Activated CD8-positive, alpha-beta memory T cell treated with anti-CD3 and anti-CD28 coated beads for 36 hours (primary cell): ENCODE measurements around the gene SMPD3. TPM values are rescaled to one million over a fixed set of nuclear protein-coding genes. Genes with fewer than 3 reads are reported as not detected.

Source experiments
- CTCF ChIA-PET: fragments of 350-600 bp; sonication (Branson Sonifier 250); formaldehyde crosslinking; loops from one replicate; lab custom pipeline; 2021; ENCODE audit warnings: antibody characterized with exemption; lab: Charles Lee
- POLR2A ChIA-PET: fragments of 350-600 bp; sonication (Branson Sonifier 250); formaldehyde crosslinking; loops from one replicate; lab custom pipeline; 2021; ENCODE audit warnings: antibody characterized with exemption; lab: Charles Lee
- total RNA-seq, 2 experiments: library from RNA; stranded (reverse); gene quantifications; one replicate each; pipeline ENCODE4 v1.2.3, GENCODE V29; 2021

The SMPD3 gene
- total RNA-seq, 2 experiments from 2014 or later, result 0.19 TPM

DNA sequence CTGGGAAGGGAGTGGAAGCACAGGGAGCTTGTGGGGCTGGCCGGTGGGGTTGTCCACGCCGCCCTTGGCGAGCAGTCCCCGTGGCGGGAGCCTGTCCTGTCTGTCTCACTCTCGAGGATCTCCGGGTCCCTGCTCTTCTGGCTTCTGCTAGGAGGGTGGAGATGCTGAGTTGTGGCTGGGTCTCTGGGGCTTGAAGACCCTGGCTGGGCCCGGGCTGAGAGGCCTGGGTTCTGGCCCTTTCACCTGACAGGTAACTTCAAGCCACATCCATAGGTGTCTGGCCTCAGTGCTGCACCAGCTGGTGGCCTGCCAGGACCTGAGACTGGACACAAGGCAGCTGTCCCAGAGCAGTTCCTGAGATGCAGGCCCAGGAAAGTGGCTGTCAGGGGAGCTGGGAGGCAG is 90.8 kb downstream of the SMPD3 start:
- ChIA-PET CTCF (interaction anchor here (1.0 to 3.5 kb wide), 4 partner anchors 9 to 163 kb away, joined by 3 to 18 read pairs (median 9); partner anchors contain the start of gene SLC7A6), POLR2A (no interaction called here)

DNA sequence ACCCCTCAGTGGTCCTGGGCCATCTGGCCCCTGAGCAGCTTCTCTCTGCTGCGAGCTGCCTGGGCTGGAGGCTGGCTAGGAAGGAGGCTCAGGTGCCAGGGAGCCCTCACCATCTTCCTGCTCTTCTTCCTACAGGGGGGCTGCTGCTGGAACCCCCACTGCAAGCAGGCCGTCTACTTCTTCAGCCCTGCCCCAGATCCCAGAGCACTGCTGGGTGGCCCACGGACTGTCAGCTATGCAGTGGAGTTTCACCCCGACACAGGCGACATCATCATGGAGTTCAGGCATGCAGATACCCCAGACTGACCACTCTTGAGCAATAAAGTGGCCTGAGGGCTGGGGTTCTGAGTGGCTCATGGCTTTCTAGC is 91.4 kb downstream of the SMPD3 start:
- ChIA-PET POLR2A (no interaction called here), CTCF (interaction anchor here (0.6 to 3.5 kb wide), 8 partner anchors 10 to 327 kb away, joined by 3 to 18 read pairs (median 5); partner anchors contain the start of gene SLC7A6)

- ChIA-PET CTCF (interaction anchor here (0.6 to 3.5 kb wide), 9 partner anchors 11 to 327 kb away, joined by 3 to 18 read pairs (median 5); partner anchors contain the start of gene SLC7A6), POLR2A (no interaction called here)
Measured at GRCh38 chr16:68356249-68356918, 91.9 kb downstream of the SMPD3 start.

GRCh38 chr16:68355447-68356248 is 92.7 kb downstream of the SMPD3 start:
- ChIA-PET POLR2A (no interaction called here), CTCF (interaction anchor here (0.9 to 3.5 kb wide), 8 partner anchors 11 to 165 kb away, joined by 3 to 18 read pairs (median 4); partner anchors contain the start of gene SLC7A6)

DNA sequence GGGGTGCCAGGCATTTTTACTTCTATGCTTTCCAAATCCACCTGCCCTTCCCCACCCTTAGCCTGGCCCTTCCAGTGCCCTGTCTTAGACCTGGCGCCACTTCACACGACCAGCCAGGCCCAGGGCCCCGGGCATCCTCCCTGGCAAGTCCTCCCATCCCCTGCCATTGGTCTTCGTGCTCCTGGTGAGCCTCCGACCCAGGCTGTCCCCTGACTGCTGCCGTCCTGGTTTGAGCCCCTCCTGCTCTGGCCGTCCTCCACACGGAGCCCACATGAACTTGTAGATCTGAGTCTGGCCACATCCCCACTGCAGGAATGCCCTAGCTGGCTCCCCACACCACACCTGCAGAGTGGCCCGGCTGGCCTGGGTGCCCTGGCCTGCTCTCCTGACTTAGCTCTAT is 93.5 kb downstream of the SMPD3 start:
- CTCF ChIA-PET, result interaction anchor here (3.5 kb wide), 1 partner anchor 12 kb away, joined by 18 read pairs; no protein-coding TSS in a partner anchor
- POLR2A ChIA-PET, result no interaction called here

DNA sequence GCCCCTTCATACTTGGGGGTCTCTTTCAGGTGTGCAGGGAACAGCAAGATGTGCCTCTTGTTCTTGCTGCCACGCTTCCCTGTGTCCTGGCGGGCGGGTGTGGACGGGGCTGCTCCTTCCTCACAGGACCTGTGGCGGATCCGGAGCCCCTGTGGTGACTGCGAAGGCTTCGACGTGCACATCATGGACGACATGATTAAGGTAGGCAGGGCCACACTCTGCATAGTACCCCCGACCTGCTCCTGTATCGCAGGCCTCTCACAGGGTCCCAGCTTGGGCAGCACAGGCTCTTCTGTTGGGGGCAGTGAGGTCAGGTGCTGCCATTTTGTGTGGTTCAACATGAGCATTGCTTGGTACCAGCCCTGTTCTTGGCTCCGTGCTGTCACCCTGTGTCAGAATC is 94.9 kb downstream of the SMPD3 start:
- POLR2A ChIA-PET, result no interaction called here

DNA sequence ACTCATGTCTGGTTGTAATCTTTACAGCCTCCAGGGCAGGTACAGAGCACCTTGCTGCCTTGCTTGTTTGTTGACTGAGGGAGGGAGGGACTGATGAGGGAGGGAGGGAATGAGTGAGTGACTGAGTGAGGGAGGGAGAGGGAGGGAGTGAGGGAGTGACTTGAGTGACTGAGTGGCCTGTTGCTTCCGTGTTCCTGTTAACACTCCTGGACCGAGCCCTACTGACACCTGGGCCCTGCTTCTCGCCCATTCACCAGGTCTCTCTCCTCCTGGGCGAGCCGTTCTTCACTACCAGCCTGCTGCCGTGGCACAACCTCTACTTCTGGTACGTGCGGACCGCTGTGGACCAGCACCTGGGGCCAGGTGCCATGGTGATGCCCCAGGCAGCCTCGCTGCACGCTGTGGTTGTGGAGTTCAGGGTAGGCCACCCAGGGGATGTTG is 96.3 kb downstream of the SMPD3 start:
- POLR2A ChIA-PET, result no interaction called here
- CTCF ChIA-PET, result no interaction called here

More for the DNA sequence above, 94.9 kb downstream of the SMPD3 start:
- CTCF ChIA-PET, result interaction anchor here (1.5 kb wide), 1 partner anchor 92 kb away, joined by 4 read pairs; no protein-coding TSS in a partner anchor

- POLR2A ChIA-PET, result no interaction called here
- CTCF ChIA-PET, result no interaction called here
Measured at GRCh38 chr16:68351463-68351862, 96.8 kb downstream of the SMPD3 start.

GRCh38 chr16:68350813-68351350 is 97.4 kb downstream of the SMPD3 start:
- ChIA-PET CTCF (no interaction called here), POLR2A (no interaction called here)

GRCh38 chr16:68349838-68350410 is 98.4 kb downstream of the SMPD3 start:
- CTCF ChIA-PET, result no interaction called here

DNA sequence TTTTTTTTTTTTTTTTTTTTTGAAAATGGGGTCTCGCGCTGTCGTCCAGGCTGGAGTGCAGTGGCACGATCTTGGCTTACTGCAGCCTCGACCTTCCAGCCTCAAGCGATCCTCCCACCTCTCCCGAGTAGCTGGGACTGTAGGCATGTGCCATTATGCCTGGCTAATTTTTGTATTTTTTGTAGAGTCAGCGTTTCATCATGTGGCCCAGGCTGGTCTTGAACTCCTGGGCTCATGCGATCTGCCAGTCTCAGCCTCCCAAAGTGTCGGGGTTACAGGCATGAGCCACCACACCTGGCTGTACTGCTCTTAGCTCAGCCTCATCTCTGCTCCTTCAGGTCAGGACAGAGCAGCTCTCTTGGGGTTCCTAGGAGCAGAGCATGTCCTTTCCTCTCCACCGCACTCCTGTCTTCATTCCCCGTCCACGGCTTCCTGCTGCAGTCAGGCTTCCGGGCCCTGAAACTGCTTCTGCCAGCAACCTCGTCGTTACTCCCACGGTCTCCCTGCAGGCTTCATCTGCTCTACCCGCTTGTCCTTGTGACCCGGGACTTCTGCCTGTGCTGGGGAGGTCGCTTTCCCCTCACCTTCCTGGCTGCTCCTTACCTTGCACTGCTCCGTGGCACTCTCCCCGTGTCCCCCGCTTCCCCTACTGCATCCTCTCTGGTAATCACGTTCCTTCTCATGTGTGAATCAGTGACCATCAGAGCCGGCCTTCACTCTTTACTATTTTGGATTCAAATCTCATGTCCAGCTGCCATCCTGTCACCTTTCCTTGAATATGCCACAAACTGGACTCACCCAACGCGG is 99.5 kb downstream of the SMPD3 start:
- ChIA-PET POLR2A (interaction anchor here (0.6 kb wide), 1 partner anchor 781 kb away, joined by 3 read pairs; no protein-coding TSS in a partner anchor), CTCF (no interaction called here)

More at GRCh38 chr16:68349838-68350410, 98.4 kb downstream of the SMPD3 start:
- POLR2A ChIA-PET, result interaction anchor here (0.5 to 0.6 kb wide), 2 partner anchors 111 to 780 kb away, joined by 3 to 4 read pairs; no protein-coding TSS in a partner anchor

GRCh38 chr16:68347605-68348004 is 100.7 kb downstream of the SMPD3 start:
- ChIA-PET POLR2A (interaction anchor here (0.5 kb wide), 1 partner anchor 250 kb away, joined by 6 read pairs; no protein-coding TSS in a partner anchor), CTCF (no interaction called here)

DNA sequence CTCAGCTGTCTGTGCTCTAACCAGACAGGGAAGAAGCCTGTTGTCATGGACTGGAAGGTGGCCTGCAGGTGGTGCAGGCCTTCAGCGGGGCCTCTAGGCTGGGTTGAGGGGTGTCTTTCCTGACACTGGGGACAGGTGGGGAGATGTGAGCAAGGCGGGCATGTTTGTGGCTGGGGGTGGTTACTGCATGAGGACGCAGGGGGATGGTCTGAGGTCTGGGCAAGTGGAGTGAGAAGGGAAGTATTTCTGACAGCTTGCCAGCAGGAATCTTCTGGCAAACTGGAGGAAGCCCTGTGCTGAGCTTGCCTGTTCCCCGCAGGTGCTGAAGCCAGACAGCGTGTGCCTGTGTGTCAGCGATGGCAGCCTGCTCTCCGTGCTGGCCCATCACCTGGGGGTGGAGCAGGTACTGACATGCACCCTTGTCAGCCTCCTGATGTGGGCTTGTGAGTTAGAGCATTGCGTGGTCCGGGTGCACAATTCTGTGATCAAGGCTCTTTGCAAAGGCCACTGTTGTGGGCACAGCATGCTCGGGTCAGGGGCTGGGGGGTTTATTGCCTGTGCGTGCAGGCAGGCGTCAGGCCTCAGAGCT is 101.3 kb downstream of the SMPD3 start:
- POLR2A ChIA-PET, result interaction anchor here (0.5 kb wide), 1 partner anchor 250 kb away, joined by 6 read pairs; no protein-coding TSS in a partner anchor
- CTCF ChIA-PET, result no interaction called here

GRCh38 chr16:68345958-68346635 is 102.2 kb downstream of the SMPD3 start:
- POLR2A ChIA-PET, result no interaction called here
- CTCF ChIA-PET, result interaction anchor here (0.8 kb wide), 1 partner anchor 82 kb away, joined by 3 read pairs; the partner anchor contains the start of gene SLC7A6

DNA sequence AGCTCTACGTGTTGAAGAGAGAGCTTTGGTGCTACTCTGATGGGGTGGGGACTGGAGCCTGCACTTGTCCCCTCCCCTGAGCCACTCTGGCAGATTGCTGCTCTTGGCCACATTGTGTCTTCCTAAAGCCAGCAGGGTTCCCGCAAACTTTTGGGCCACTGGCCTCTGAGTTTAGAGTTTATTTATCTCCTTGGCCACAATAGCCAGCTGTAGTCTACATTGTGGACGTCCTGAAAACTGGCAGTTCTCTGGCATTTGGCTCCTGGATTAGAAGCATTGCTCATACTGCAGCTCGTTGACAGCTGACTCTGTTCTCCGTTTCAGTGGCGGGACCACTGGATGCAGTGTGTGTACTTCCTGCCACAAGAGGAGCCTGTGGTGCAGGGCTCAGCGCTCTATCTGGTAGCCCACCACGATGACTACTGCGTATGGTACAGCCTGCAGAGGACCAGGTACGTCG is 102.9 kb downstream of the SMPD3 start:
- POLR2A ChIA-PET, result no interaction called here
- CTCF ChIA-PET, result interaction anchor here (0.8 to 0.9 kb wide), 2 partner anchors 16 to 81 kb away, joined by 3 read pairs; partner anchors contain the start of gene SLC7A6

DNA sequence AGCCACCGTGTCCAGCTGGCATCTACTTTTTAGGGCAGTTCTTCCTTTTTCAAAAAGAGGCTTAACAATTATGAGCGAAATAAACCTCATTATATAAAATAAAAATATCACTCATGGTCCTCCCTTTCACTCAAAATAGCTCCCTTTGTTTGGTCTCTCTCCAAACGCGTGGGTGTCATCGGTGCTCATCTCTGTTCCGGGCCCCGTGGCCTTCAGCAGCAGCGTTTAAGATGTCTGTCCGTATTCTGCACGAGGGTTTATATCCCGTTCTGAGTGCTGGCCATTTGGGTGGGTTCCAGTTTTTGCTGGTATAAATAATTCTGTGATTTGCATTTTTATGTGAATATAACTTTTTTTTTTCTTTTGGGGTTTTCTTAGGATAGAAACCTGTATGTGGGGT is 104.1 kb downstream of the SMPD3 start:
- POLR2A ChIA-PET, result no interaction called here
- CTCF ChIA-PET, result interaction anchor here (0.7 kb wide), 2 partner anchors 99 to 1220 kb away, joined by 3 read pairs; partner anchors contain the start of gene PLA2G15

DNA sequence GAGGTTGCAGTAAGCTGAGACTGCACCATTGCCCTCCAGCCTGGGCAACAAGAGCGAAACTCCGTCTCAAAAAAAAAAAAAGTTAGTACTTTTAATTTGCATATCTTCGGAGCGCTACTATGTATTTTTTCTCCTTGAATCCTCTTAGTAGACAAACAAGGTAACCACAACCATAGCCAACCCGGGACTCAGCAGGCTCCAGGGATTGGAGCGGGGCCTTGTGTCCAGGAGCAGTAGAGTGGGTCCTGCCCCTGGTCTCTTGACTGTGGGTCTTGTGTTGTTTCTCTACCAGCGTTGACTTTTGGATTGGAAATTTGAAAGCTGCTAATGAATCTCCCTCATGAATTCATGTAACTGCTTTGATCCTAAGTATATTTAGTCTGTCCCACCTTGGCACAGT is 105.2 kb downstream of the SMPD3 start:
- ChIA-PET CTCF (interaction anchor here (1.3 to 1.7 kb wide), 2 partner anchors 81 to 167 kb away, joined by 4 to 6 read pairs; no protein-coding TSS in a partner anchor), POLR2A (no interaction called here)
